B cell (primary cell): ENCODE measurements around the gene MLF2. TPM values are rescaled to one million over a fixed set of nuclear protein-coding genes. Genes with fewer than 3 reads are reported as not detected.

Experiments
- ATAC-seq: fragments of 200-7000 bp; cut with Tn5 transposase; one replicate; pipeline ENCODE4 v1.10.0; 2021; ENCODE audit warnings: low read depth, mild to moderate bottlenecking, moderate number of reproducible peaks, moderate library complexity
- CTCF ChIA-PET: fragments of 350-600 bp; sonication (Branson Sonifier 250); formaldehyde crosslinking; loops from one replicate; lab custom pipeline; 2021; ENCODE audit warnings: antibody characterized with exemption, inconsistent platforms; lab: Charles Lee
- POLR2A ChIA-PET: fragments of 350-600 bp; sonication (Branson Sonifier 250); formaldehyde crosslinking; loops from one replicate; lab custom pipeline; 2021; ENCODE audit warnings: antibody characterized with exemption; lab: Charles Lee
- DNase-seq: peaks from one replicate; pipeline ENCODE4 v3.0.0; 2013
- H2AFZ ChIP-seq: 2 replicates; pipeline ENCODE4 v1.6.1; 2012; ENCODE audit warnings: mild to moderate bottlenecking, low read depth, low read length; ENCODE audit not compliant: insufficient read depth, poor library complexity, severe bottlenecking
- H3K27ac ChIP-seq, 2 donors: 1 replicate in 1 of 2; 2 replicates in 1 of 2; pipeline ENCODE4 v1.5.1; 2012 to 2013; ENCODE audit warnings: low read length in 2 of 2, mild to moderate bottlenecking in 2 of 2, moderate library complexity in 1 of 2
- H3K27me3 ChIP-seq, 4 experiments: fragments of 200-600 bp in 1 of 4; sonication (generic) in 1 of 4; replicated peaks in 1 of 4; 1 replicate in 2 of 4; 2 replicates in 2 of 4; pipeline versions ENCODE4 v1.6.1 to v1.7.0; 2013 to 2016; ENCODE audit warnings: low read length in 3 of 4, mild to moderate bottlenecking in 2 of 4, mixed read lengths in 1 of 4, moderate library complexity in 1 of 4; ENCODE audit not compliant: insufficient read depth in 4 of 4, control insufficient read depth in 3 of 4; ENCODE audit errors: control extremely low read depth in 1 of 4
- H3K36me3 ChIP-seq, 2 experiments: replicated peaks in 1 of 2; 1 replicate in 1 of 2; 2 replicates in 1 of 2; pipeline versions ENCODE4 v1.6.1 to v1.7.1; 2013; ENCODE audit warnings: low read length in 1 of 2; ENCODE audit not compliant: insufficient read depth in 2 of 2, control insufficient read depth in 1 of 2; ENCODE audit errors: control extremely low read depth in 1 of 2, extremely low read depth in 1 of 2
- H3K4me1 ChIP-seq, 2 donors: fragments of 200-600 bp in 1 of 2; sonication (generic) in 1 of 2; 1 replicate in 1 of 2; 2 replicates in 1 of 2; pipeline versions ENCODE4 v1.5.1 to v1.6.1; 2013 to 2017; ENCODE audit warnings: low read length in 2 of 2; ENCODE audit not compliant: control insufficient read depth in 2 of 2, insufficient read depth in 2 of 2
- H3K4me2 ChIP-seq: replicated peaks from 2 replicates; pipeline ENCODE3; 2012; ENCODE audit warnings: mild to moderate bottlenecking, low read depth, low read length; ENCODE audit not compliant: poor library complexity, severe bottlenecking
- H3K4me3 ChIP-seq, 5 experiments: fragments of 200-600 bp in 1 of 5; sonication (generic) in 1 of 5; 1 replicate in 3 of 5; 2 replicates in 2 of 5; pipeline versions ENCODE4 v1.5.1 to v1.7.0; 2011 to 2016; ENCODE audit warnings: low read length in 4 of 5, mild to moderate bottlenecking in 4 of 5, low read depth in 2 of 5, control low read depth in 1 of 5, moderate library complexity in 1 of 5; ENCODE audit not compliant: insufficient read depth in 1 of 5; ENCODE audit errors: control extremely low read depth in 1 of 5, extremely low read depth in 1 of 5
- H3K79me2 ChIP-seq: fragments of 200-600 bp; sonication (generic); one replicate; pipeline ENCODE4 v1.6.0; 2016; ENCODE audit warnings: low read length; ENCODE audit not compliant: control insufficient read depth, insufficient read depth
- H3K9ac ChIP-seq: fragments of 200-600 bp; sonication (generic); 2 replicates; pipeline ENCODE4 v1.6.1; 2017; ENCODE audit warnings: mild to moderate bottlenecking, low read length, moderate library complexity
- H3K9me3 ChIP-seq, 3 donors: one replicate each; pipeline versions ENCODE4 v1.6.1 to v1.7.1; 2013; ENCODE audit warnings: low read length in 2 of 3; ENCODE audit not compliant: control insufficient read depth in 2 of 3, insufficient read depth in 1 of 3; ENCODE audit errors: control extremely low read depth in 1 of 3
- H4K20me1 ChIP-seq: 2 replicates; pipeline ENCODE4 v1.6.0; 2012; ENCODE audit warnings: mild to moderate bottlenecking, low read length; ENCODE audit not compliant: insufficient read depth, control insufficient read depth, poor library complexity, severe bottlenecking
- H3K27ac Mint-ChIP-seq: one replicate; pipeline ENCODE4 v1.8.0; 2021; ENCODE audit warnings: mixed read lengths
- H3K27me3 Mint-ChIP-seq: one replicate; pipeline ENCODE4 v1.8.0; 2021; ENCODE audit warnings: mixed read lengths
- H3K4me1 Mint-ChIP-seq: one replicate; pipeline ENCODE4 v1.8.0; 2021; ENCODE audit warnings: mixed read lengths
- H3K4me3 Mint-ChIP-seq: one replicate; pipeline ENCODE4 v1.8.0; 2021; ENCODE audit warnings: mixed read lengths
- H3K9me3 Mint-ChIP-seq: one replicate; pipeline ENCODE4 v1.8.0; 2022; ENCODE audit warnings: mixed read lengths; ENCODE audit not compliant: insufficient read depth
- EZH2 ChIP-seq: IDR thresholded peaks from 2 replicates; pipeline ENCODE4 v1.6.1; 2012; ENCODE audit warnings: borderline replicate concordance, low read depth, mild to moderate bottlenecking, moderate library complexity, low read length; ENCODE audit not compliant: insufficient read depth, poor library complexity, severe bottlenecking
- WGBS: methylation state at CpG from one replicate; pipeline ENCODE4 v1.1.5; 2013; ENCODE audit warnings: missing lambda C conversion rate; ENCODE audit not compliant: insufficient coverage; 5-methylcytosine and 5-hydroxymethylcytosine counted together
- intact Hi-C: fragments of 100-400 bp; cut with micrococcal nuclease; formaldehyde crosslinking; loops from one replicate; pipeline ENCODE4 v1.10.0; 2022
- polyA plus RNA-seq: library from polyadenylated mRNA; depleted of rRNA; stranded (reverse); fragments of >200 nt; gene quantifications from 2 replicates; pipeline ENCODE4 v1.2.3, GENCODE V29; 2012
- total RNA-seq, 2 donors: library from RNA; stranded (reverse); fragments of 120-200 nt in 1 of 2; gene quantifications; 1 replicate in 1 of 2; 2 replicates in 1 of 2; pipeline versions ENCODE4 v1.2.3 to v1.2.4, GENCODE V29; 2013 to 2022
- TF ChIP-seq, protein P1 (sequence below): fragments of 200-600 bp; IDR thresholded peaks from one replicate; pipeline ENCODE4 v1.8.0; 2022; ENCODE audit warnings: antibody characterized with exemption, mild to moderate bottlenecking

The MLF2 gene
- total and polyA plus RNA-seq, 2 donors (not counting 1 experiment from before 2014, with no cell fraction given): 97.2 to 190 TPM

DNA sequence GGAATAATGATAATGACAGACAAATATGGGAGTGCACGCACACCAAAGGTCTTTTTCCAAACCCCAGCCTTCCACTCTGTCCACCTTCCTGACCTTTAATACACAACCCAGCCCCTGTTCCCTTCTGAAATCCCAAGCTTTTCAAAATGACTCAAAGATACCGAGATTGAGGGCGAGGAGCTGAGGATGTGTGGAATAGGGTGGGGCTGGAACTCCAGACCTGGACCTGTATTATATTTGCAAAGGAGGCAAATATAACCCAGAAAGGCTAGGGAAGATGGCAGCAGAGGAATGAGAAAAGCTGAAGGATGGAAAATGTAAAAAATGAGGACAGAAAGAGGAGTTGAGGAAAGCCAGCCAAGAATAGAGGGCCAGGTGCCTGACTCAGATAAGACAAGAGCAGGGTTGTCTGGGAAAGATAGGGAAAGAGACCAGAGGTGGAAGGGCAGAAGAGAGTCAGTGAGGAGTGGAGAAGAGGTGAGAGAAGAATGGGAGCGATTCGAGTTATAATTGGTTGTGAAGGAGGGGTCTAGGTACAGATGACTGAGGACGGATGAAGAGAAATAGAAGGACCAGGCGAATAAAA, 12.2 kb upstream of the MLF2 start:
- peak overlapping the region; percentile 96 for H3K4me2 ChIP-seq
- intact Hi-C loops: loop anchor here (5.0 kb wide), 1 partner anchor 87 kb away; the partner anchor contains the start of genes CDCA3 and USP5
- 58% methylated on average over 6 of the region's 7 CpGs for WGBS
- Mint-ChIP-seq H3K27ac (peak overlapping the region; percentile 0), H3K4me3 (peak overlapping the region; percentile 72), H3K9me3 (no peaks in the 10 kb centered on the region), H3K27me3 (peaks cover 39% of the 10 kb centered on the region), H3K4me1 (peaks cover 29% of the 10 kb centered on the region)
- H4K20me1 ChIP-seq: no peaks in the 10 kb centered on the region
- POLR2A ChIA-PET: interaction anchor here (0.6 to 2.0 kb wide), 2 partner anchors 12 to 101 kb away, joined by 6 to 16 read pairs; partner anchors contain the start of gene MLF2
- H3K9me3 ChIP-seq: peaks cover 0 to 4% (median 0%) of the 10 kb centered on the region in 3 donors
- DNase-seq (no peak), ATAC-seq (no peak)
- H3K4me3 ChIP-seq: no peak overlapping the region
- H3K36me3 ChIP-seq: no peaks in the 10 kb centered on the region
- no peaks in the 10 kb centered on the region for H3K79me2 ChIP-seq
- peak; percentile 28 for TF ChIP-seq EZH2
- TF ChIP-seq, protein P1, sequence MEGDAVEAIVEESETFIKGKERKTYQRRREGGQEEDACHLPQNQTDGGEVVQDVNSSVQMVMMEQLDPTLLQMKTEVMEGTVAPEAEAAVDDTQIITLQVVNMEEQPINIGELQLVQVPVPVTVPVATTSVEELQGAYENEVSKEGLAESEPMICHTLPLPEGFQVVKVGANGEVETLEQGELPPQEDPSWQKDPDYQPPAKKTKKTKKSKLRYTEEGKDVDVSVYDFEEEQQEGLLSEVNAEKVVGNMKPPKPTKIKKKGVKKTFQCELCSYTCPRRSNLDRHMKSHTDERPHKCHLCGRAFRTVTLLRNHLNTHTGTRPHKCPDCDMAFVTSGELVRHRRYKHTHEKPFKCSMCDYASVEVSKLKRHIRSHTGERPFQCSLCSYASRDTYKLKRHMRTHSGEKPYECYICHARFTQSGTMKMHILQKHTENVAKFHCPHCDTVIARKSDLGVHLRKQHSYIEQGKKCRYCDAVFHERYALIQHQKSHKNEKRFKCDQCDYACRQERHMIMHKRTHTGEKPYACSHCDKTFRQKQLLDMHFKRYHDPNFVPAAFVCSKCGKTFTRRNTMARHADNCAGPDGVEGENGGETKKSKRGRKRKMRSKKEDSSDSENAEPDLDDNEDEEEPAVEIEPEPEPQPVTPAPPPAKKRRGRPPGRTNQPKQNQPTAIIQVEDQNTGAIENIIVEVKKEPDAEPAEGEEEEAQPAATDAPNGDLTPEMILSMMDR: no peak
- no peak overlapping the region for H3K9ac ChIP-seq
- H2AFZ ChIP-seq: no peak overlapping the region
- CTCF ChIA-PET: interaction anchor here (0.6 to 6.0 kb wide), 4 partner anchors 9 to 120 kb away, joined by 3 to 85 read pairs (median 4); partner anchors contain the start of gene MLF2
- H3K27ac ChIP-seq: no peak overlapping the region
- peaks cover 0 to 52% (median 27%) of the 10 kb centered on the region in 4 experiments for H3K27me3 ChIP-seq
- peaks cover 33 to 36% of the 10 kb centered on the region in 2 donors for H3K4me1 ChIP-seq
